H9 (cell line): ENCODE data around the gene LEF1. TPM values are rescaled to one million over a fixed set of nuclear protein-coding genes. Genes with fewer than 3 reads are reported as not detected.

ENCODE experiments used
- DNase-seq: peaks from one replicate; pipeline ENCODE4 v3.0.0-alpha.2; 2017
- H2AFZ ChIP-seq: one replicate; pipeline ENCODE4 v1.6.1; 2013; ENCODE audit warnings: mild to moderate bottlenecking, low read length, control low read depth, moderate library complexity
- H2AK5ac ChIP-seq: 2 replicates; pipeline ENCODE4 v1.6.1; 2013; ENCODE audit warnings: low read length, control low read depth, mixed read lengths; ENCODE audit not compliant: insufficient read length
- H2BK120ac ChIP-seq: one replicate; pipeline ENCODE4 v1.6.1; 2013; ENCODE audit warnings: low read depth, mild to moderate bottlenecking, low read length, control low read depth, inconsistent platforms; ENCODE audit not compliant: poor library complexity, severe bottlenecking
- H2BK12ac ChIP-seq: 2 replicates; pipeline ENCODE4 v1.6.1; 2013; ENCODE audit warnings: low read length, control low read depth, mixed read lengths, low read depth; ENCODE audit not compliant: insufficient read length
- H2BK15ac ChIP-seq: 2 replicates; pipeline ENCODE4 v1.6.1; 2013; ENCODE audit warnings: low read depth, low read length, control low read depth
- H2BK20ac ChIP-seq: one replicate; pipeline ENCODE4 v1.6.1; 2013; ENCODE audit warnings: low read depth, mild to moderate bottlenecking, low read length, control low read depth, inconsistent platforms; ENCODE audit not compliant: poor library complexity, severe bottlenecking
- H2BK5ac ChIP-seq: 2 replicates; pipeline ENCODE4 v1.6.1; 2013; ENCODE audit warnings: low read length, control low read depth, mixed read lengths; ENCODE audit not compliant: insufficient read length
- H3K14ac ChIP-seq: 2 replicates; pipeline ENCODE4 v1.6.1; 2013; ENCODE audit warnings: low read length, control low read depth; ENCODE audit not compliant: insufficient read depth
- H3K18ac ChIP-seq: 2 replicates; pipeline ENCODE4 v1.6.1; 2013; ENCODE audit warnings: low read depth, mild to moderate bottlenecking, mixed read lengths, low read length, control low read depth; ENCODE audit not compliant: insufficient read length
- H3K23ac ChIP-seq: 2 replicates; pipeline ENCODE4 v1.6.1; 2013; ENCODE audit warnings: low read length, control low read depth, mixed read lengths, low read depth; ENCODE audit not compliant: insufficient read length
- H3K23me2 ChIP-seq: 2 replicates; pipeline ENCODE4 v1.6.1; 2013; ENCODE audit warnings: low read depth, mild to moderate bottlenecking, mixed read lengths, low read length, control low read depth; ENCODE audit not compliant: insufficient read length, poor library complexity, severe bottlenecking
- H3K27ac ChIP-seq: 2 replicates; pipeline ENCODE4 v1.5.1; 2013; ENCODE audit warnings: low read length, control low read depth, mixed read lengths, low read depth; ENCODE audit not compliant: insufficient read length
- H3K27me3 ChIP-seq: 2 replicates; pipeline ENCODE4 v1.6.1; 2013; ENCODE audit warnings: low read length, control low read depth, inconsistent platforms; ENCODE audit not compliant: insufficient read depth
- H3K4ac ChIP-seq: 2 replicates; pipeline ENCODE4 v1.6.1; 2013; ENCODE audit warnings: low read depth, mild to moderate bottlenecking, control low read depth, inconsistent platforms, low read length, moderate library complexity
- H3K4me1 ChIP-seq: 2 replicates; pipeline ENCODE4 v1.6.1; 2013; ENCODE audit warnings: low read length, control low read depth, inconsistent platforms; ENCODE audit not compliant: insufficient read depth
- H3K4me2 ChIP-seq: 2 replicates; pipeline ENCODE4 v1.6.1; 2013; ENCODE audit warnings: low read length, control low read depth, mixed read lengths; ENCODE audit not compliant: insufficient read length, insufficient read depth
- H3K56ac ChIP-seq: 2 replicates; pipeline ENCODE4 v1.6.1; 2013; ENCODE audit warnings: low read depth, mild to moderate bottlenecking, mixed read lengths, low read length, control low read depth; ENCODE audit not compliant: insufficient read length
- H3K79me1 ChIP-seq: 2 replicates; pipeline ENCODE4 v1.6.1; 2013; ENCODE audit warnings: low read depth, mild to moderate bottlenecking, moderate library complexity, low read length, control low read depth, inconsistent platforms; ENCODE audit not compliant: insufficient read depth, poor library complexity, severe bottlenecking
- H3K79me2 ChIP-seq: 2 replicates; pipeline ENCODE4 v1.6.1; 2013; ENCODE audit warnings: low read length, control low read depth, inconsistent platforms; ENCODE audit not compliant: insufficient read depth
- H3K9ac ChIP-seq: 2 replicates; pipeline ENCODE4 v1.6.1; 2013; ENCODE audit warnings: low read length, control low read depth, mixed read lengths; ENCODE audit not compliant: insufficient read length; ENCODE audit errors: extremely low read depth
- H3K9me3 ChIP-seq: one replicate; pipeline ENCODE4 v1.6.1; 2013; ENCODE audit warnings: low read depth, low read length, inconsistent platforms; ENCODE audit not compliant: control insufficient read depth
- H3T11ph ChIP-seq: one replicate; pipeline ENCODE4 v1.6.1; 2013; ENCODE audit warnings: mild to moderate bottlenecking, low read length, control low read depth, inconsistent platforms
- H4K20me1 ChIP-seq: one replicate; pipeline ENCODE4 v1.6.1; 2013; ENCODE audit not compliant: control insufficient read depth, insufficient read length, insufficient read depth
- H4K5ac ChIP-seq: 2 replicates; pipeline ENCODE4 v1.6.1; 2013; ENCODE audit warnings: low read depth, mild to moderate bottlenecking, mixed read lengths, low read length, control low read depth; ENCODE audit not compliant: insufficient read length
- H4K8ac ChIP-seq: replicated peaks from 2 replicates; pipeline ENCODE4 v1.6.1; 2013; ENCODE audit warnings: low read length, control low read depth, mixed read lengths, low read depth; ENCODE audit not compliant: insufficient read length
- H4K91ac ChIP-seq: 2 replicates; pipeline ENCODE4 v1.6.1; 2013; ENCODE audit warnings: low read depth, mild to moderate bottlenecking, moderate library complexity, mixed read lengths, low read length, control low read depth; ENCODE audit not compliant: insufficient read length
- H3K27ac Mint-ChIP-seq, 3 experiments: 2 replicates in 2 of 3; 3 replicates in 1 of 3; pipeline ENCODE4 v1.8.0; 2020 to 2021; ENCODE audit warnings: mixed read lengths in 3 of 3, mild to moderate bottlenecking in 1 of 3, moderate library complexity in 1 of 3
- H3K27me3 Mint-ChIP-seq: 2 replicates; pipeline ENCODE4 v1.8.0; 2021; ENCODE audit warnings: low read depth, mild to moderate bottlenecking, moderate library complexity, mixed read lengths
- H3K36me3 Mint-ChIP-seq, 3 experiments: 2 replicates in 2 of 3; 3 replicates in 1 of 3; pipeline ENCODE4 v1.8.0; 2020 to 2021; ENCODE audit warnings: low read depth in 3 of 3, mixed read lengths in 3 of 3; ENCODE audit not compliant: insufficient read depth in 1 of 3
- H3K4me1 Mint-ChIP-seq, 2 experiments: 2 replicates each; pipeline ENCODE4 v1.8.0; 2020; ENCODE audit warnings: mixed read lengths in 2 of 2
- H3K4me3 Mint-ChIP-seq, 2 experiments: 2 replicates in 1 of 2; 3 replicates in 1 of 2; pipeline ENCODE4 v1.8.0; 2020 to 2021; ENCODE audit warnings: mild to moderate bottlenecking in 2 of 2, mixed read lengths in 2 of 2, moderate library complexity in 1 of 2
- H3K9me3 Mint-ChIP-seq, 2 experiments: 2 replicates in 1 of 2; 3 replicates in 1 of 2; pipeline ENCODE4 v1.8.0; 2020; ENCODE audit warnings: mild to moderate bottlenecking in 2 of 2, mixed read lengths in 2 of 2, moderate library complexity in 1 of 2
- CTCF ChIP-seq: fragments of 200-600 bp; sonication (generic); conservative IDR thresholded peaks from 3 replicates; pipeline ENCODE4 v1.8.0; 2021; ENCODE audit warnings: antibody characterized with exemption, mild to moderate bottlenecking
- WGBS: extraction: QIAGEN DNeasy Blood & Tissue Kit; methylation state at CpG from one replicate; pipeline ENCODE4 v1.1.7; 2013; ENCODE audit warnings: missing lambda C conversion rate, low lambda C conversion rate, mixed read lengths; ENCODE audit not compliant: insufficient read length; ENCODE audit errors: extremely low coverage; 5-methylcytosine and 5-hydroxymethylcytosine counted together
- total RNA-seq: library from RNA; stranded (reverse); gene quantifications from 2 replicates; pipeline ENCODE4 v1.2.1, GENCODE V29; 2021

The LEF1 gene
- total RNA-seq, 1 experiment from 2014 or later: 2.5 TPM

GRCh38 chr4:108165586-108165985 lies 3.1 kb downstream of the LEF1 start:
- no peak for TF ChIP-seq CTCF
- peaks cover 98% of the 10 kb centered on the region for H3K27me3 Mint-ChIP-seq
- no peaks in the 10 kb centered on the region for H4K20me1 ChIP-seq

More at GRCh38 chr4:108165586-108165985, 3.1 kb downstream of the LEF1 start:
- Histone ChIP-seq H4K8ac (no peak overlapping the region), H3K4me2 (no peak overlapping the region), H3K27ac (no peak overlapping the region), H3K27me3 (peaks cover 58% of the 10 kb centered on the region), H3K23ac (no peak overlapping the region), H3K56ac (no peak overlapping the region), H2BK20ac (no peak overlapping the region), H3K14ac (no peak overlapping the region), H3K79me2 (no peaks in the 10 kb centered on the region), H2BK5ac (no peak overlapping the region), H3K4me1 (peaks cover 4% of the 10 kb centered on the region), H2BK12ac (no peak overlapping the region), H3K18ac (no peak overlapping the region), H3K79me1 (no peaks in the 10 kb centered on the region), H2BK15ac (no peak overlapping the region), H2AK5ac (no peak overlapping the region), H4K5ac (no peak overlapping the region), H3K23me2 (peaks cover 27% of the 10 kb centered on the region), H3T11ph (no peak overlapping the region), H2BK120ac (no peak overlapping the region), H3K9me3 (no peaks in the 10 kb centered on the region), H4K91ac (no peak overlapping the region), H2AFZ (no peak overlapping the region), H3K9ac (no peak overlapping the region), H3K4ac (no peak overlapping the region)
- DNase-seq: no peak
- Mint-ChIP-seq H3K27ac (no peak overlapping the region), H3K9me3 (peaks cover 0 to 6% of the 10 kb centered on the region in 2 experiments; a peak in 2 of 5 replicates), H3K4me3 (peak overlapping the region in 1 of 2 experiments; percentile 73; a peak in 3 of 5 replicates), H3K36me3 (peaks cover 0 to 1% (median 0%) of the 10 kb centered on the region in 3 experiments; a peak in 1 of 7 replicates), H3K4me1 (peaks cover 32 to 43% of the 10 kb centered on the region in 2 experiments)
- no CpG with 5 or more reads among the region's 10 CpGs for WGBS
